Immature natural killer cell (primary cell): ENCODE measurements around the gene CFAP77. TPM values are rescaled to one million over a fixed set of nuclear protein-coding genes. Genes with fewer than 3 reads are reported as not detected.

Experiments
- DNase-seq, 3 donors: peaks; one replicate each; pipeline ENCODE4 v3.0.0; 2022; ENCODE audit warnings: mixed read lengths in 1 of 3
- H3K27ac Mint-ChIP-seq, 6 donors: one replicate each; pipeline ENCODE4 v1.8.0; 2020; ENCODE audit warnings: mixed read lengths in 6 of 6, mild to moderate bottlenecking in 5 of 6, inconsistent platforms in 4 of 6, moderate library complexity in 3 of 6
- H3K27me3 Mint-ChIP-seq, 3 donors: one replicate each; pipeline ENCODE4 v1.8.0; 2020 to 2021; ENCODE audit warnings: low read depth in 3 of 3, mild to moderate bottlenecking in 3 of 3, mixed read lengths in 3 of 3, moderate library complexity in 3 of 3, inconsistent platforms in 1 of 3
- H3K36me3 Mint-ChIP-seq, 3 donors: one replicate each; pipeline ENCODE4 v1.8.0; 2020; ENCODE audit warnings: mixed read lengths in 3 of 3, inconsistent platforms in 2 of 3, mild to moderate bottlenecking in 2 of 3
- H3K4me1 Mint-ChIP-seq, 2 donors: one replicate each; pipeline ENCODE4 v1.8.0; 2020; ENCODE audit warnings: inconsistent platforms in 2 of 2, mild to moderate bottlenecking in 2 of 2, mixed read lengths in 2 of 2, moderate library complexity in 1 of 2
- H3K4me3 Mint-ChIP-seq, 5 donors: one replicate each; pipeline ENCODE4 v1.8.0; 2020; ENCODE audit warnings: mild to moderate bottlenecking in 5 of 5, mixed read lengths in 5 of 5, inconsistent platforms in 3 of 5, moderate library complexity in 3 of 5
- H3K9me3 Mint-ChIP-seq, 6 donors: one replicate each; pipeline ENCODE4 v1.8.0; 2020; ENCODE audit warnings: mild to moderate bottlenecking in 6 of 6, mixed read lengths in 6 of 6, inconsistent platforms in 4 of 6, moderate library complexity in 3 of 6
- polyA plus RNA-seq, 3 donors: library from polyadenylated mRNA; unstranded; fragments of 300-500 nt; fragmentation: Illumina TruSeq; gene quantifications; one replicate each; pipeline ENCODE4 v1.2.3, GENCODE V29; 2021

Gene CFAP77
- polyA plus RNA-seq, 3 donors from 2014 or later, result not detected

- DNase-seq, result no peak
- H3K27me3 Mint-ChIP-seq, result peaks cover 17 to 20% (median 17%) of the 10 kb centered on the region in 3 donors
- no peak overlapping the region for H3K4me3 Mint-ChIP-seq
- no peak overlapping the region for H3K27ac Mint-ChIP-seq
- H3K36me3 Mint-ChIP-seq, result no peaks in the 10 kb centered on the region
- peaks cover 0 to 2% (median 0%) of the 10 kb centered on the region in 6 donors for H3K9me3 Mint-ChIP-seq
- H3K4me1 Mint-ChIP-seq, result no peaks in the 10 kb centered on the region
These were observed 87.7 kb downstream of the CFAP77 start for GRCh38 chr9:132497731-132498130.

- no peaks in the 10 kb centered on the region for H3K9me3 Mint-ChIP-seq
- peaks cover 11 to 18% (median 15%) of the 10 kb centered on the region in 3 donors for H3K27me3 Mint-ChIP-seq
- no peak overlapping the region for H3K4me3 Mint-ChIP-seq
- DNase-seq, result no peak
- no peak overlapping the region for H3K27ac Mint-ChIP-seq
- H3K36me3 Mint-ChIP-seq, result no peaks in the 10 kb centered on the region
- H3K4me1 Mint-ChIP-seq, result no peaks in the 10 kb centered on the region
These were observed 88.7 kb downstream of the CFAP77 start for GRCh38 chr9:132498531-132499210.

GRCh38 chr9:132499251-132499650 is 89.2 kb downstream of the CFAP77 start:
- DNase-seq, result no peak
- H3K4me1 Mint-ChIP-seq, result no peaks in the 10 kb centered on the region
- H3K27me3 Mint-ChIP-seq, result peaks cover 7 to 15% (median 15%) of the 10 kb centered on the region in 3 donors
- H3K4me3 Mint-ChIP-seq, result no peak overlapping the region
- H3K27ac Mint-ChIP-seq, result no peak overlapping the region
- H3K36me3 Mint-ChIP-seq, result no peaks in the 10 kb centered on the region
- no peaks in the 10 kb centered on the region for H3K9me3 Mint-ChIP-seq

- Mint-ChIP-seq H3K4me1 (no peaks in the 10 kb centered on the region), H3K27me3 (peaks cover 7 to 15% (median 13%) of the 10 kb centered on the region in 3 donors), H3K4me3 (no peak overlapping the region), H3K36me3 (no peaks in the 10 kb centered on the region), H3K9me3 (no peaks in the 10 kb centered on the region), H3K27ac (no peak overlapping the region)
- DNase-seq, result no peak
These were observed 90.2 kb downstream of the CFAP77 start for GRCh38 chr9:132500193-132500592.

- Mint-ChIP-seq H3K27ac (no peak overlapping the region), H3K27me3 (peaks cover 3 to 14% (median 12%) of the 10 kb centered on the region in 3 donors), H3K4me1 (peaks cover 11 to 18% of the 10 kb centered on the region in 2 donors), H3K36me3 (no peaks in the 10 kb centered on the region), H3K4me3 (no peak overlapping the region), H3K9me3 (no peaks in the 10 kb centered on the region)
- no peak for DNase-seq
These were observed 92.5 kb downstream of the CFAP77 start for GRCh38 chr9:132502480-132502879.

GRCh38 chr9:132503116-132503515 is 93.1 kb downstream of the CFAP77 start:
- Mint-ChIP-seq H3K27ac (no peak overlapping the region), H3K4me3 (no peak overlapping the region), H3K4me1 (peaks cover 18 to 24% of the 10 kb centered on the region in 2 donors), H3K36me3 (no peaks in the 10 kb centered on the region), H3K27me3 (peaks cover 3 to 19% (median 16%) of the 10 kb centered on the region in 3 donors), H3K9me3 (no peaks in the 10 kb centered on the region)
- no peak for DNase-seq

- no peaks in the 10 kb centered on the region for H3K36me3 Mint-ChIP-seq
- H3K4me1 Mint-ChIP-seq, result peaks cover 19 to 25% of the 10 kb centered on the region in 2 donors
- no peak overlapping the region for H3K27ac Mint-ChIP-seq
- H3K4me3 Mint-ChIP-seq, result no peak overlapping the region
- H3K9me3 Mint-ChIP-seq, result no peaks in the 10 kb centered on the region
- DNase-seq, result no peak
- H3K27me3 Mint-ChIP-seq, result peaks cover 3 to 17% (median 14%) of the 10 kb centered on the region in 3 donors
These were observed 94.5 kb downstream of the CFAP77 start for GRCh38 chr9:132504488-132504887.

- Mint-ChIP-seq H3K27ac (no peak overlapping the region), H3K9me3 (no peaks in the 10 kb centered on the region), H3K4me1 (peaks cover 19 to 25% of the 10 kb centered on the region in 2 donors), H3K36me3 (no peaks in the 10 kb centered on the region), H3K4me3 (peak overlapping the region in 3 of 5 donors; percentile 4 to 72 (median 46)), H3K27me3 (peaks cover 4 to 14% (median 13%) of the 10 kb centered on the region in 3 donors)
- DNase-seq, result no peak
These were observed 96.1 kb downstream of the CFAP77 start for GRCh38 chr9:132505991-132506655.

- peak overlapping the region; percentile 26 to 72 (median 46) for H3K4me3 Mint-ChIP-seq
- no peaks in the 10 kb centered on the region for H3K36me3 Mint-ChIP-seq
- H3K9me3 Mint-ChIP-seq, result no peaks in the 10 kb centered on the region
- H3K4me1 Mint-ChIP-seq, result peaks cover 19 to 25% of the 10 kb centered on the region in 2 donors
- H3K27me3 Mint-ChIP-seq, result peaks cover 7 to 16% (median 14%) of the 10 kb centered on the region in 3 donors
- no peak for DNase-seq
- no peak overlapping the region for H3K27ac Mint-ChIP-seq
These were observed 97.1 kb downstream of the CFAP77 start for GRCh38 chr9:132506977-132507669.

GRCh38 chr9:132507670-132508469 is 97.9 kb downstream of the CFAP77 start:
- Mint-ChIP-seq H3K27ac (no peak overlapping the region), H3K4me1 (peaks cover 19 to 25% of the 10 kb centered on the region in 2 donors), H3K4me3 (peak overlapping the region; percentile 26 to 72 (median 46)), H3K27me3 (peaks cover 4 to 15% (median 12%) of the 10 kb centered on the region in 3 donors), H3K9me3 (no peaks in the 10 kb centered on the region), H3K36me3 (no peaks in the 10 kb centered on the region)
- peak; percentile 53 to 63 (median 61) for DNase-seq

GRCh38 chr9:132509928-132510874 is 100.2 kb downstream of the CFAP77 start:
- DNase-seq, result no peak
- Mint-ChIP-seq H3K9me3 (no peaks in the 10 kb centered on the region), H3K36me3 (no peaks in the 10 kb centered on the region), H3K27me3 (peaks cover 11 to 15% (median 11%) of the 10 kb centered on the region in 3 donors), H3K27ac (peak overlapping the region in 1 of 6 donors; percentile 45), H3K4me1 (peaks cover 19 to 25% of the 10 kb centered on the region in 2 donors), H3K4me3 (no peak overlapping the region)

- H3K27me3 Mint-ChIP-seq, result peaks cover 8 to 11% (median 10%) of the 10 kb centered on the region in 3 donors
- H3K4me1 Mint-ChIP-seq, result peaks cover 18% of the 10 kb centered on the region in 2 donors
- H3K36me3 Mint-ChIP-seq, result no peaks in the 10 kb centered on the region
- no peaks in the 10 kb centered on the region for H3K9me3 Mint-ChIP-seq
- H3K4me3 Mint-ChIP-seq, result no peak overlapping the region
- no peak overlapping the region for H3K27ac Mint-ChIP-seq
- DNase-seq, result no peak
These were observed 101.4 kb downstream of the CFAP77 start for GRCh38 chr9:132511191-132511999.
